Measurements from ENCODE around the gene PPP1R3G.
"Not testable (repeated sequence)": the region's sequence is repeated elsewhere in the genome, so short reads cannot be mapped to it uniquely, and the experiment has no call there.

PPP1R3G gene

GRCh38 chr6:5084781-5085647 is at the start of gene PPP1R3G:
TSS of gene PPP1R3G (plus strand) at chr6:5085341. CDS start at chr6:5085486, 145 bp downstream.
- no peak for DNase-seq

- DNase-seq = no peak
Observed at GRCh38 chr6:5036269-5036668, 48.9 kb upstream of the PPP1R3G start.

GRCh38 chr6:5041955-5042354 is 43.2 kb upstream of the PPP1R3G start:
- DNase-seq = no peak

GRCh38 chr6:5042436-5042835 is 42.7 kb upstream of the PPP1R3G start:
- no peak for DNase-seq

- no peak for DNase-seq
Observed at GRCh38 chr6:5044866-5045265, 40.3 kb upstream of the PPP1R3G start.

- no peak for DNase-seq
Observed at GRCh38 chr6:5045416-5045815, 39.7 kb upstream of the PPP1R3G start.

GRCh38 chr6:5046430-5046829 is 38.7 kb upstream of the PPP1R3G start:
- DNase-seq = no peak

- DNase-seq = no peak
Observed at GRCh38 chr6:5050009-5050408, 35.1 kb upstream of the PPP1R3G start.

- no peak for DNase-seq
Observed at GRCh38 chr6:5051394-5051793, 33.7 kb upstream of the PPP1R3G start.

- no peak for DNase-seq
Observed at GRCh38 chr6:5053038-5053437, 32.1 kb upstream of the PPP1R3G start.

GRCh38 chr6:5053864-5054244 is 31.3 kb upstream of the PPP1R3G start:
- DNase-seq = no peak

- DNase-seq = no peak
Observed at GRCh38 chr6:5054245-5054873, 30.8 kb upstream of the PPP1R3G start.

- no peak for DNase-seq
Observed at GRCh38 chr6:5055118-5055517, 30.0 kb upstream of the PPP1R3G start.

- no peak for DNase-seq
Observed at GRCh38 chr6:5058254-5058653, 26.9 kb upstream of the PPP1R3G start.

- no peak for DNase-seq
Observed at GRCh38 chr6:5059036-5059896, 25.9 kb upstream of the PPP1R3G start.

- DNase-seq = not testable (repeated sequence)
Observed at GRCh38 chr6:5060439-5060838, 24.7 kb upstream of the PPP1R3G start.

- DNase-seq = no peak
Observed at GRCh38 chr6:5061152-5061551, 24.0 kb upstream of the PPP1R3G start.

GRCh38 chr6:5063617-5064016 is 21.5 kb upstream of the PPP1R3G start:
- no peak for DNase-seq

- DNase-seq = no peak
Observed at GRCh38 chr6:5066456-5067093, 18.6 kb upstream of the PPP1R3G start.

- DNase-seq = no peak
Observed at GRCh38 chr6:5067305-5067704, 17.8 kb upstream of the PPP1R3G start.

- DNase-seq = no peak
Observed at GRCh38 chr6:5068153-5068751, 16.9 kb upstream of the PPP1R3G start.

GRCh38 chr6:5071216-5071615 is 13.9 kb upstream of the PPP1R3G start:
- no peak for DNase-seq

GRCh38 chr6:5072440-5072839 is 12.7 kb upstream of the PPP1R3G start:
- DNase-seq = no peak
